Stimulated activated CD4-positive, alpha-beta T cell treated with anti-CD3 and anti-CD28 coated beads, Interleukin-1b, Interleukin-23, amount 100 ng/mL, for 48 hours (primary cell): ENCODE measurements around the gene AIF1.

Experiments used
- DNase-seq: peaks from one replicate; pipeline ENCODE4 v3.0.0-alpha.2; 2020

The AIF1 gene

DNA sequence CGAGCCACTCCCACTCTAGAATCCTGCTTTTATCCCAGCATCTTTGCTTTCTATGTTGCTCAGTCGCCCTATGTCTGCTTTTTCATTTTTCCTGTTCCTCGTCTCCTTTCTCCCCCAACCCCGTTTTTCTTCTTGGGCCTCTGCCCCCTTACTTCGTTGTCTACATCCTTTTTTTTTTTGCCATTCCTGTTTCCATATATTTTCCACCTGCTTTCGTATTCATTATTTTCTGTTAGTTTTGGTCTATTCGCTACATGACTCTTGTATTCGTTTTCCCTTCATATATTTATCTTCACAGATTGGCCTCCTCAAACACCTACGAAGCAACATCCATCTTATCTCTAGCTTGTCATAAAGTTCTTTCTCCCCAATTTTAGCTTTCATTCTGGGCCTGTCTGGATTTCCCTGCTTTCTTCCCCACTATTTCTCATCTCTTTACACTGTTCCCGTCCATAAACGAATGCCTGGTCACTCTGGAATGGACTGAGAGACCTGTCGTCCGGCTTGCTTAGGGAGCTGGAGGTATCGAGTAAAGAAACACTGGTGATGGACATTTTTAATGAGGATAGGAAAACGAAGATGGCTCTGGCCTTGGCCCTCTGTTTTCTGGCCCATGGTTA lies 6.4 kb downstream of the AIF1 start:
- DNase-seq = no peak

- no peak for DNase-seq
These were observed 7.0 kb downstream of the AIF1 start for GRCh38 chr6:31621991-31622390.

GRCh38 chr6:31622684-31623091 lies 7.7 kb downstream of the AIF1 start:
- DNase-seq = no peak

- DNase-seq = no peak
These were observed 9.0 kb downstream of the AIF1 start for GRCh38 chr6:31624070-31624469.

- no peak for DNase-seq
These were observed 11.9 kb downstream of the AIF1 start for GRCh38 chr6:31626952-31627351.

DNA sequence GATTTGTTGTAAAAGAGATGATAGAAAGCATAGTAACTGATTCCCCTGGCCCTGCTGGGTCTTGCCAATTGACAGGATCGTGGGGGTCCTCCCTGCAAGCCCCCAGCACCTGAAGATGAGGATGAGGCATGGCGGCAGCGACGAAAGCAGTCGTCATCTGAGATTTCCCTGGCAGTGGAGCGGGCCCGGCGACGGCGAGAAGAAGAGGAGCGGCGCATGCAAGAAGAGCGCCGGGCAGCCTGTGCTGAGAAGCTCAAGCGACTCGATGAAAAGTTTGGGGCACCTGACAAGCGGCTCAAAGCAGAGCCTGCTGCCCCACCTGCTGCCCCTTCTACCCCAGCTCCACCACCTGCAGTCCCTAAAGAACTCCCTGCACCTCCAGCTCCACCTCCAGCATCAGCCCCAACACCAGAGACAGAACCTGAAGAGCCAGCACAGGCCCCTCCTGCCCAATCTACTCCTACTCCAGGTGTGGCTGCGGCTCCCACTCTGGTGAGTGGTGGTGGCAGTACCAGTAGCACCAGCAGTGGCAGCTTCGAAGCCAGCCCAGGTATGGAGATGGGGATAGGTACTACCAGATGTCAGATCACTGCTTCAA lies 12.8 kb downstream of the AIF1 start:
- DNase-seq = no peak

GRCh38 chr6:31629014-31629413 lies 14.0 kb downstream of the AIF1 start:
- DNase-seq = no peak

DNA sequence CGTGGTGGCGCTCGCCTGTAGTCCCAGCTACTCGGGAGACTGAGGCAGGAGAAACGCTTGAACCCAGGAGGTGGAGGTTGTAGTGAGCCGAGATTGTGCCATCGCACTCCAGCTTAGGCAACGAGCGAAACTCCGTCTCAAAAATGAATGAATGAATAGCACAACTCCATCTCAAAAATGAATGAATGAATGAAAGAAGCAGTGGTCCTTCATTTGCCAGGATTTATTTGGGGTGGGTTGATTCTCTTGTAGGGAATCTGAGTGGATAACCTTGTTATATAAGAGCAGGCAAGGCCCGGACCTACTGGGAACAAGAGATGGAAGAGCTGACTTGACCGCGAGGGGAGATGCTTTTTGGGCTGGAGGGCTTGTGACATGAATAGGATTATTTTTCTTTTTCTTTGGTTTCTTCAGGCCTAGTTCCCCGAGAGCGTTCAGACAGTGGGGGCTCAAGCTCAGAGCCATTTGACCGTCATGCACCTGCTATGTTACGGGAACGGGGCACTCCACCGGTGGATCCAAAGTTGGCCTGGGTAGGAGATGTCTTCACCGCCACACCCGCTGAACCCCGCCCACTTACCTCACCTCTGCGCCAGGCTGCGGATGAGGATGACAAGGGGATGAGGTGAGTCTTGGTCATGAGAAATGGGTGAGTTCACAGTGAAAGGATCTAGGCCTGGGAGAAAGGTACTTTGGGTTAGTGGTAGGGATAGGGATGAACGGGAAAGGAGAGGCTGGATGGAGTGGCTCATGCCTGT lies 15.3 kb downstream of the AIF1 start:
- no peak for DNase-seq

DNA sequence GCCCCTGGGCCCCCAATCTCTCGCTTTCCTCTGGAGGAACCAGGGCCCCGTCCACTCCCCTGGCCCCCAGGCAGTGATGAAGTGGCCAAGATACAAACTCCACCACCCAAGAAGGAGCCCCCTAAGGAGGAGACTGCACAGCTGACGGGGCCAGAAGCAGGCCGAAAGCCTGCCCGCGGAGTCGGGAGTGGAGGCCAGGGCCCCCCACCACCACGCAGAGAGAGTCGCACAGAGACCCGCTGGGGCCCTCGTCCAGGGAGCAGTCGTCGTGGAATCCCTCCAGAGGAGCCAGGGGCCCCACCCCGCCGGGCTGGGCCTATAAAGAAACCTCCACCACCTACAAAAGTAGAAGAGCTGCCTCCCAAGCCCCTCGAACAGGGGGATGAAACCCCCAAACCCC lies 16.2 kb downstream of the AIF1 start:
- DNase-seq = no peak

DNA sequence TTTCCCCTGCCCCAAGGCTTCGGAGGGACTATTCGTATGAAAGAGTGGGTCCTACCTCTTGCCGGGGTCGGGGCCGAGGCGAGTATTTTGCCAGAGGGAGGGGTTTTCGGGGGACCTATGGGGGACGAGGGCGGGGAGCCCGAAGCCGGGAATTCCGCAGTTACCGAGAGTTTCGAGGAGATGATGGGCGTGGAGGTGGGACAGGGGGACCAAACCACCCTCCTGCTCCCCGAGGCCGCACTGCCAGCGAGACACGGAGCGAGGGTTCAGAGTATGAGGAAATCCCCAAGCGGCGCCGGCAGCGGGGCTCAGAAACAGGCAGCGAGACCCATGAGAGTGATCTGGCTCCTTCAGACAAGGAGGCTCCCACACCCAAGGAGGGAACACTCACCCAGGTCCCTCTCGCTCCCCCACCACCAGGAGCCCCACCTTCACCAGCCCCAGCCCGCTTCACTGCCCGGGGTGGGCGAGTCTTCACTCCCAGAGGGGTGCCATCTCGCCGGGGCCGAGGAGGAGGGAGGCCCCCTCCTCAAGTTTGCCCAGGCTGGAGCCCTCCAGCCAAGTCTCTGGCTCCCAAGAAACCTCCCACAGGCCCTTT lies 16.7 kb downstream of the AIF1 start:
- DNase-seq = no peak

DNA sequence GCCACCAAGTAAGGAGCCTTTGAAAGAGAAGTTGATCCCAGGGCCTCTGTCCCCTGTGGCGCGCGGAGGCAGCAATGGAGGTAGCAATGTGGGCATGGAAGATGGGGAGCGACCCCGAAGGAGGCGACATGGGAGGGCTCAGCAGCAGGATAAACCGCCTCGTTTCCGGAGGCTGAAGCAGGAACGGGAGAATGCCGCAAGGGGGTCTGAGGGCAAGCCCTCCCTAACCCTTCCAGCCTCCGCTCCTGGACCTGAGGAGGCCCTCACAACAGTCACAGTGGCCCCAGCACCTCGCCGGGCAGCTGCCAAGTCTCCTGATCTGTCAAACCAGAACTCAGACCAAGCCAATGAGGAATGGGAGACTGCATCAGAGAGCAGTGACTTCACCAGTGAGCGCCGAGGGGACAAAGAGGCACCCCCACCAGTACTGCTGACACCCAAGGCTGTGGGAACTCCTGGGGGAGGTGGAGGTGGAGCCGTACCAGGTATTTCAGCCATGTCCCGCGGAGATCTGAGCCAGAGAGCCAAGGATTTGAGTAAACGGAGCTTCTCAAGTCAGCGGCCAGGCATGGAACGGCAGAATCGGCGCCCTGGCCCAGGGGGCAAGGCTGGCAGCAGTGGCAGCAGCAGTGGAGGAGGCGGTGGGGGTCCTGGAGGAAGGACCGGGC lies 17.4 kb downstream of the AIF1 start:
- no peak for DNase-seq

GRCh38 chr6:31633447-31633846 lies 18.4 kb downstream of the AIF1 start:
- no peak for DNase-seq

DNA sequence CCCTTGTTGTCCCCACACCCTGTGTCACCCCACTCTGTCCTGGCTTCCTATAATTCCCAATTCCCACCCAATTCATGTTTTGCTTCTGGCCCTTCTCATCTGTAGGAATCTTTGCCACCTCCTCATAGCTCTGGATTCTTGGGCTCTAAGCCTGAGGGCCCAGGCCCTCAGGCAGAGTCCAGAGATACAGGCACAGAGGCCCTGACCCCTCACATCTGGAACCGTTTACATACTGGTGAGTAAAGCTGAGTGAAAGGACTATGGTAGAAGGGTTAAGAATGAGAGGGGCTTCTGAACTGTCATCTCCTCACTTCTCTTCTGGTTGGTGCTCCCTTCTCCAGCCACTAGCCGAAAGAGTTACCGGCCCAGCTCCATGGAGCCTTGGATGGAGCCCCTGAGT lies 19.1 kb downstream of the AIF1 start:
- DNase-seq = no peak

DNA sequence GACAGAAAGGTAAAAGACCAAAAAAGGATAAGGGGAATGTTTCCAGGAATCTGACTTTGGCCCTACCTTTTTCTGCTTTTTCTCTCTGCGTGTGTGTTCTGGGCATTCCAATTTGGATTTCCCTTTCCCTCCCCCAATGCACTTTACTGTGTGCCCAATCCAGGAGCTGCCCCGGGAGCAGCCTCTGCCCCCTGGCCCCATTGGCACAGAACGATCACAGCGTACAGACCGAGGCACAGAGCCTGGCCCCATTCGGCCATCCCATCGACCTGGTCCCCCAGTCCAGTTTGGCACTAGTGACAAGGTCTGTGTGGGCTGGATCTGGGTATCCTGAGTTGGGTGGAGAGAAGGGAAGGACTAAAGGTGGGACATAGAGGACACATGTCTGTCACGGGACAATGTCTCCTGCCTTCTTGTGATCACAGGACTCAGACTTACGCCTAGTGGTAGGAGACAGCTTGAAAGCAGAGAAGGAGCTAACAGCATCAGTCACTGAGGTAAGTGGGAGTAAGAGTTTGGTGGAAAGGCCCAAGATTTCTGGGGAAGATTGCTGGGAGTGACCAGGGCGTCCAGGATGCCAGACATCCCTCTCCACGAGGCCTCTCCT lies 20.0 kb downstream of the AIF1 start:
- DNase-seq = no peak

DNA sequence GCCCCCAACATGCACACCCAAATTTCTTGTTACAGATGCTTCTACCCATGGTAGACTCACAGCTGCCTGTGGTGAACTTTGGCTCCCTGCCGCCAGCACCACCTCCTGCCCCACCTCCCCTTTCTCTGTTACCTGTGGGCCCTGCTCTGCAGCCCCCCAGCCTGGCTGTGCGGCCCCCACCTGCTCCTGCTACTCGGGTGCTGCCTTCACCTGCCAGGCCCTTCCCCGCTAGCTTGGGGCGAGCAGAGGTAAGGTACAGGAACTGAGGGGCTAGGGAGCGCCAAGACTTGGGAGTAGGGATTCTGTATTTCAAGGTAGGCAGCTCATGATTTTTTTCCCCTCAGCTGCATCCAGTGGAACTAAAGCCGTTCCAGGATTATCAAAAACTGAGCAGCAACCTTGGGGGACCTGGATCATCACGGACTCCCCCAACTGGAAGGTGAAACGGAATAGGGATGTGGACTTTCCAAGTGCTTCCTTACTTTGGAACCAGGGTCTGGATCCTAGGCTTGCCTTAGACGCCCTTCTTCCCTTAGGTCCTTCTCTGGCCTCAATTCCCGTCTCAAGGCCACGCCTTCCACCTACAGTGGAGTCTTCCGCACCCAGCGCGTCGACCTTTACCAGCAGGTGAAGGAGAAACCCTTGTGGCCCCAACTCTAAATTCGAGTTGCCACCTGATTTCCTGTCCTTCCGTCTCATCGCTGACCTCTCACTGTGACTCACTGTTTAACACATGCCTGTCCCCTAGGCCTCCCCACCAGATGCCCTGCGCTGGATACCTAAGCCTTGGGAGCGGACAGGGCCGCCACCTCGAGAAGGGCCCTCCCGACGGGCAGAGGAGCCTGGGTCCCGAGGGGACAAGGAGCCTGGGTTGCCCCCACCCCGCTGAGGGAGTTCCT lies 21.9 kb downstream of the AIF1 start:
- DNase-seq = no peak

GRCh38 chr6:31639043-31639442 lies 24.0 kb downstream of the AIF1 start:
- no peak for DNase-seq

DNA sequence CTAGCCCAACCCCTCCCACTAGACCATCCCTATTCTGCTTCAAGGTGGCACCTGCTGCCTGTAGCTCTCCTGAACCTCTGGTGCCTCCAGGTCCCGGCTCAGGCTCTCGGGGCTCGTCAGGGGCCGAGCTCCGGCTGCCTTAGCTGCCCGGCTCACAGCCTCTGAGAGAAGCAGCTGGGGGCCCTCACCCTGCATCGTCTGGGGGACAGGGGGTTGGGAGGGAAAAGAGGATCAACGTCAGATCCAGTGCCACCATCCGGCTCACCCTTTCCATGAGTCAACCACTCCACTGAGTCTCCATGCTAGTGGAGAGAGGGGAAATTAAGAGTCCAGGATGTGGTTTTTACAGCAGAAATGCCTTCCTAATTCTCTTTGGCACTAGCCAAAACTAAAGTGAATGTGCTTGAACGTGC lies 24.4 kb downstream of the AIF1 start:
- peak; percentile 35 for DNase-seq

- DNase-seq = no peak
These were observed 25.6 kb downstream of the AIF1 start for GRCh38 chr6:31640612-31641011.

- DNase-seq = no peak
These were observed 26.3 kb downstream of the AIF1 start for GRCh38 chr6:31641370-31641769.

- no peak for DNase-seq
These were observed 27.9 kb downstream of the AIF1 start for GRCh38 chr6:31642798-31643570.

- DNase-seq = no peak
These were observed 28.9 kb downstream of the AIF1 start for GRCh38 chr6:31643818-31644454.
